ENCODE results near the gene STEAP2.

GRCh38 chr7:90225601-90226000 is 14.1 kb downstream of the STEAP2 start:
- TF ChIP-seq CTCF (IDR thresholded peaks at IDR 0.05; ENCODE audit: low read depth, low read length, poor library complexity, severe bottlenecking) (no peak), EZH2phosphoT487 (IDR thresholded peaks at IDR 0.05; ENCODE audit: borderline replicate concordance, low read length) (no peak)
